Neural cell (in vitro differentiated cells): ENCODE measurements around the gene SMAD2. TPM values are rescaled to one million over a fixed set of nuclear protein-coding genes. Genes with fewer than 3 reads are reported as not detected.

Experiments
- H2AFZ ChIP-seq: fragments of 200-600, 300-800 bp; sonication (generic), shearing (Covaris generic); 2 replicates; pipeline ENCODE4 v1.6.0; 2014; ENCODE audit warnings: low read depth, mild to moderate bottlenecking, antibody characterized with exemption, low read length, moderate library complexity
- H3F3A ChIP-seq: fragments of 200-600 bp; shearing (Covaris generic); 2 replicates; pipeline ENCODE4 v1.6.1; 2016; ENCODE audit warnings: mild to moderate bottlenecking, moderate library complexity, mixed read lengths, antibody characterized with exemption, low read length; ENCODE audit not compliant: insufficient read depth, poor library complexity, severe bottlenecking
- H3K27ac ChIP-seq: fragments of 200-600, 300-800 bp; sonication (generic), shearing (Covaris generic); 2 replicates; pipeline ENCODE4 v1.5.1; 2014; ENCODE audit warnings: mild to moderate bottlenecking, low read length, moderate library complexity
- H3K27me3 ChIP-seq: fragments of 300-800, 200-600 bp; sonication (generic), shearing (Covaris generic); 2 replicates; pipeline ENCODE4 v1.6.0; 2014; ENCODE audit warnings: mild to moderate bottlenecking, low read depth, low read length, moderate library complexity; ENCODE audit not compliant: insufficient read depth
- H3K36me3 ChIP-seq: fragments of 300-800, 200-600 bp; sonication (generic), shearing (Covaris generic); 2 replicates; pipeline ENCODE4 v1.5.1; 2014; ENCODE audit warnings: mild to moderate bottlenecking, antibody characterized with exemption, low read length, moderate library complexity; ENCODE audit not compliant: insufficient read depth
- H3K4me2 ChIP-seq: fragments of 300-800, 200-600 bp; sonication (generic), shearing (Covaris generic); 2 replicates; pipeline ENCODE4 v1.6.0; 2014; ENCODE audit warnings: mild to moderate bottlenecking, low read length
- H3K4me3 ChIP-seq: fragments of 300-800, 200-600 bp; sonication (generic), shearing (Covaris generic); 2 replicates; pipeline ENCODE4 v1.5.1; 2014; ENCODE audit warnings: mild to moderate bottlenecking, low read length, moderate library complexity
- H3K79me2 ChIP-seq: fragments of 200-600 bp; shearing (Covaris generic); replicated peaks from 2 replicates; pipeline ENCODE4 v1.6.0; 2014; ENCODE audit warnings: mild to moderate bottlenecking, low read length, moderate library complexity; ENCODE audit not compliant: insufficient read depth
- H3K9ac ChIP-seq: fragments of 300-800, 200-600 bp; sonication (generic), shearing (Covaris generic); 2 replicates; pipeline ENCODE4 v1.6.1; 2016; ENCODE audit warnings: mild to moderate bottlenecking, low read length, mixed read lengths
- H3K9me2 ChIP-seq: fragments of 200-600 bp; shearing (Covaris generic); 2 replicates; pipeline ENCODE4 v1.6.1; 2016; ENCODE audit warnings: mild to moderate bottlenecking, low read length, mixed read lengths; ENCODE audit not compliant: insufficient read depth
- H3K9me3 ChIP-seq: fragments of 200-600, 300-800 bp; sonication (generic), shearing (Covaris generic); 2 replicates; pipeline ENCODE4 v1.6.1; 2016; ENCODE audit warnings: mild to moderate bottlenecking, mixed run types, low read length, moderate library complexity, mixed read lengths
- H4K20me1 ChIP-seq: fragments of 200-600 bp; shearing (Covaris generic); 2 replicates; pipeline ENCODE4 v1.6.1; 2016; ENCODE audit warnings: mild to moderate bottlenecking, mixed run types; ENCODE audit not compliant: insufficient read depth
- EP300 ChIP-seq: fragments of 450-650 bp; conservative IDR thresholded peaks from 2 replicates; pipeline ENCODE4 v1.6.1; 2014; ENCODE audit warnings: antibody characterized with exemption, mild to moderate bottlenecking, moderate library complexity; ENCODE audit not compliant: poor library complexity, severe bottlenecking
- EZH2 ChIP-seq: fragments of 200-600, 300-800 bp; shearing (Covaris generic), sonication (generic); IDR thresholded peaks from 2 replicates; pipeline ENCODE4 v1.6.1; 2014; ENCODE audit warnings: antibody characterized with exemption, low read length, borderline replicate concordance, mild to moderate bottlenecking; ENCODE audit not compliant: insufficient read depth, poor library complexity, severe bottlenecking
- MXI1 ChIP-seq: fragments of 450-650 bp; conservative IDR thresholded peaks from 2 replicates; pipeline ENCODE4 v1.6.1; 2014; ENCODE audit warnings: antibody characterized with exemption, mild to moderate bottlenecking; ENCODE audit not compliant: poor library complexity, severe bottlenecking
- POLR2AphosphoS5 ChIP-seq: IDR thresholded peaks from 2 replicates; pipeline ENCODE4 v1.6.1; 2012
- RAD21 ChIP-seq: fragments of 450-650 bp; conservative IDR thresholded peaks from 2 replicates; pipeline ENCODE4 v1.6.1; 2014; ENCODE audit warnings: antibody characterized with exemption, mild to moderate bottlenecking, moderate library complexity
- SMC3 ChIP-seq: fragments of 450-650 bp; conservative IDR thresholded peaks from 2 replicates; pipeline ENCODE4 v1.6.1; 2014; ENCODE audit warnings: antibody characterized with exemption, mild to moderate bottlenecking, moderate library complexity; ENCODE audit not compliant: poor library complexity
- TAF1 ChIP-seq: IDR thresholded peaks from 2 replicates; pipeline ENCODE4 v1.6.1; 2012; ENCODE audit warnings: low read depth
- polyA plus RNA-seq: library from polyadenylated mRNA; depleted of rRNA; stranded (reverse); fragments of >200 nt; gene quantifications from 2 replicates; pipeline ENCODE4 v1.2.3, GENCODE V29; 2014
- TF ChIP-seq, protein P1 (sequence below): fragments of 450-650 bp; IDR thresholded peaks from 2 replicates; pipeline ENCODE4 v1.5.1; 2014; ENCODE audit warnings: antibody characterized with exemption, mild to moderate bottlenecking, moderate library complexity; ENCODE audit not compliant: poor library complexity, severe bottlenecking
- TF ChIP-seq, protein P2 (sequence below): IDR thresholded peaks from 2 replicates; pipeline ENCODE4 v1.6.1; 2012; ENCODE audit warnings: borderline replicate concordance

The SMAD2 gene
- polyA plus RNA-seq, 1 donor from 2014 or later = 64.7 TPM

DNA sequence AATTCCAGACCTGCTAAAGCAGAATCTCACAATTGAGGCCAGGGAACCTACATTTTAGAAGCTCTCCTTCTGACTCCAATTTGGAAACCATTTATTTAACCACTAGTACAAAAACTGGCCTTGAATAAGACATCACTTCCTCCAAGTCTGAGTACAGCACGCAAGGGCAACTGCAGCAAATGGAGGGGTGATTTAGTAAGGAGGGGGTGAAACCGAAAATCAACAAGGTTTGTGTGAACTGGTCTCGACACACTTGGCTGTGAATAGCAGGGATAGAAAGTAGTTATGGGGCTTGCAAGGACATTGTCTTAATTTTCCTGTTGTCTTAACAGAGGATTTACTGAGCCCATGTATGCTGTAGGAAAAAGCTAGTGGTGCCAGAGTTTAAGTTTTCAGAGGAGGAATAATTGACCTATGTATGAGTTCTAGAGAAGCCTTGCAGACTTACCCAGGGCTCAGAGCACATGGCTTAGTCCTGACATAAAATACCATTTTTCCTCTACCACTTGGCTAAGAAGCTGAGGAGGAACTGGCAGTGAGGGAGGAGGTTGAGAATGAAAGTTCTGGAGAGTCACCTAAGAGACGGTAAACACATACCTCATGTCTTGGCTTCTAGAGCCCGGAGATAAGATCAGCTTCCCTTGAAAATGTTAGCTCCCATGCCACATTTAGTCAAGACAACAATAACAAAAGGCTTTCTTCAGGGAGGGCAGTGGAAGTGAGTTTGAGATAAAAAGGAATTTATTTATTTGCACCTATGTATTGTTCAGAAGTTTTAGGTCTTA is 114.8 kb downstream of the SMAD2 start:
- Histone ChIP-seq H4K20me1 (no peaks in the 10 kb centered on the region), H3K27me3 (no peaks in the 10 kb centered on the region), H3K4me2 (no peak overlapping the region), H3K9ac (no peak overlapping the region), H3K27ac (no peak overlapping the region), H3K79me2 (no peaks in the 10 kb centered on the region), H3K36me3 (no peaks in the 10 kb centered on the region), H3F3A (no peaks in the 10 kb centered on the region), H3K9me3 (no peaks in the 10 kb centered on the region), H3K4me3 (no peak overlapping the region), H2AFZ (no peak overlapping the region), H3K9me2 (no peaks in the 10 kb centered on the region)
- TF ChIP-seq EZH2 = no peak
- no peak for TF ChIP-seq TAF1
- no peak for TF ChIP-seq RAD21
- TF ChIP-seq EP300 = no peak
- TF ChIP-seq SMC3 = no peak
- no peak for TF ChIP-seq MXI1
- TF ChIP-seq, protein P1, sequence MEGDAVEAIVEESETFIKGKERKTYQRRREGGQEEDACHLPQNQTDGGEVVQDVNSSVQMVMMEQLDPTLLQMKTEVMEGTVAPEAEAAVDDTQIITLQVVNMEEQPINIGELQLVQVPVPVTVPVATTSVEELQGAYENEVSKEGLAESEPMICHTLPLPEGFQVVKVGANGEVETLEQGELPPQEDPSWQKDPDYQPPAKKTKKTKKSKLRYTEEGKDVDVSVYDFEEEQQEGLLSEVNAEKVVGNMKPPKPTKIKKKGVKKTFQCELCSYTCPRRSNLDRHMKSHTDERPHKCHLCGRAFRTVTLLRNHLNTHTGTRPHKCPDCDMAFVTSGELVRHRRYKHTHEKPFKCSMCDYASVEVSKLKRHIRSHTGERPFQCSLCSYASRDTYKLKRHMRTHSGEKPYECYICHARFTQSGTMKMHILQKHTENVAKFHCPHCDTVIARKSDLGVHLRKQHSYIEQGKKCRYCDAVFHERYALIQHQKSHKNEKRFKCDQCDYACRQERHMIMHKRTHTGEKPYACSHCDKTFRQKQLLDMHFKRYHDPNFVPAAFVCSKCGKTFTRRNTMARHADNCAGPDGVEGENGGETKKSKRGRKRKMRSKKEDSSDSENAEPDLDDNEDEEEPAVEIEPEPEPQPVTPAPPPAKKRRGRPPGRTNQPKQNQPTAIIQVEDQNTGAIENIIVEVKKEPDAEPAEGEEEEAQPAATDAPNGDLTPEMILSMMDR = no peak
- TF ChIP-seq, protein P2, sequence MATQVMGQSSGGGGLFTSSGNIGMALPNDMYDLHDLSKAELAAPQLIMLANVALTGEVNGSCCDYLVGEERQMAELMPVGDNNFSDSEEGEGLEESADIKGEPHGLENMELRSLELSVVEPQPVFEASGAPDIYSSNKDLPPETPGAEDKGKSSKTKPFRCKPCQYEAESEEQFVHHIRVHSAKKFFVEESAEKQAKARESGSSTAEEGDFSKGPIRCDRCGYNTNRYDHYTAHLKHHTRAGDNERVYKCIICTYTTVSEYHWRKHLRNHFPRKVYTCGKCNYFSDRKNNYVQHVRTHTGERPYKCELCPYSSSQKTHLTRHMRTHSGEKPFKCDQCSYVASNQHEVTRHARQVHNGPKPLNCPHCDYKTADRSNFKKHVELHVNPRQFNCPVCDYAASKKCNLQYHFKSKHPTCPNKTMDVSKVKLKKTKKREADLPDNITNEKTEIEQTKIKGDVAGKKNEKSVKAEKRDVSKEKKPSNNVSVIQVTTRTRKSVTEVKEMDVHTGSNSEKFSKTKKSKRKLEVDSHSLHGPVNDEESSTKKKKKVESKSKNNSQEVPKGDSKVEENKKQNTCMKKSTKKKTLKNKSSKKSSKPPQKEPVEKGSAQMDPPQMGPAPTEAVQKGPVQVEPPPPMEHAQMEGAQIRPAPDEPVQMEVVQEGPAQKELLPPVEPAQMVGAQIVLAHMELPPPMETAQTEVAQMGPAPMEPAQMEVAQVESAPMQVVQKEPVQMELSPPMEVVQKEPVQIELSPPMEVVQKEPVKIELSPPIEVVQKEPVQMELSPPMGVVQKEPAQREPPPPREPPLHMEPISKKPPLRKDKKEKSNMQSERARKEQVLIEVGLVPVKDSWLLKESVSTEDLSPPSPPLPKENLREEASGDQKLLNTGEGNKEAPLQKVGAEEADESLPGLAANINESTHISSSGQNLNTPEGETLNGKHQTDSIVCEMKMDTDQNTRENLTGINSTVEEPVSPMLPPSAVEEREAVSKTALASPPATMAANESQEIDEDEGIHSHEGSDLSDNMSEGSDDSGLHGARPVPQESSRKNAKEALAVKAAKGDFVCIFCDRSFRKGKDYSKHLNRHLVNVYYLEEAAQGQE = no peak

DNA sequence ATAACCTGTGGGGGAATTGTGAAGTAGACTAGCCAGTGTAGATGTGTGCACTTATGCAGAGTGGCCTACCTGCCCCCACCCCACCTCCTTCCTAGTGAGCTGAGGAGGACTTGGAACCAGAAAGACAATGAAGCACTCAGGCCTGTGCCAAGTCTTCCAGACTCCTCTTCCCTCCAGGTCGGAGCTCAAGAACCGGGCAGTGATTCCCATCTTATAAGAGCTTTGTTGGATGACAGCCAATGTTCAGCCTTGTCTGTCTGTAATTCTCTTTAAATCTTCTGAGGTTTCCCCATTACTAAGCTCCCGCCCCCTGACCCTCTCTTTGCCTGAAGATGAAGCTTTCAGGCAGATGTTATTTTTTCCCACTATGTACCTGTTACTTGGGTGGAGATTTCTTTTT is 121.0 kb downstream of the SMAD2 start:
- no peaks in the 10 kb centered on the region for H3K9me3 ChIP-seq
- no peaks in the 10 kb centered on the region for H3K36me3 ChIP-seq
- no peaks in the 10 kb centered on the region for H3F3A ChIP-seq
- TF ChIP-seq MXI1 = no peak
- TF ChIP-seq POLR2AphosphoS5 = no peak
- TF ChIP-seq SMC3 = no peak
- no peak for TF ChIP-seq TAF1
- TF ChIP-seq, protein P2 = no peak
- no peak for TF ChIP-seq EZH2
- no peak for TF ChIP-seq RAD21
- TF ChIP-seq, protein P1 = no peak
- TF ChIP-seq EP300 = no peak
- no peaks in the 10 kb centered on the region for H3K79me2 ChIP-seq
- H3K27me3 ChIP-seq = no peaks in the 10 kb centered on the region
- H3K4me3 ChIP-seq = no peak overlapping the region
- H2AFZ ChIP-seq = no peak overlapping the region
- H4K20me1 ChIP-seq = no peaks in the 10 kb centered on the region
- no peak overlapping the region for H3K4me2 ChIP-seq
- H3K9ac ChIP-seq = no peak overlapping the region
- no peaks in the 10 kb centered on the region for H3K9me2 ChIP-seq
- H3K27ac ChIP-seq = no peak overlapping the region
